GM19351 (cell line): ENCODE data around the gene ELF3.
"Not testable (repeated sequence)": the region's sequence is repeated elsewhere in the genome, so short reads cannot be mapped to it uniquely, and the experiment has no call there.

Experiments
- ATAC-seq: cut with Tn5 transposase; IDR thresholded peaks from one replicate; pipeline ENCODE4 v1.9.1; 2021; ENCODE audit warnings: mild to moderate bottlenecking, moderate library complexity; ENCODE audit not compliant: unreplicated experiment

ELF3 gene

DNA sequence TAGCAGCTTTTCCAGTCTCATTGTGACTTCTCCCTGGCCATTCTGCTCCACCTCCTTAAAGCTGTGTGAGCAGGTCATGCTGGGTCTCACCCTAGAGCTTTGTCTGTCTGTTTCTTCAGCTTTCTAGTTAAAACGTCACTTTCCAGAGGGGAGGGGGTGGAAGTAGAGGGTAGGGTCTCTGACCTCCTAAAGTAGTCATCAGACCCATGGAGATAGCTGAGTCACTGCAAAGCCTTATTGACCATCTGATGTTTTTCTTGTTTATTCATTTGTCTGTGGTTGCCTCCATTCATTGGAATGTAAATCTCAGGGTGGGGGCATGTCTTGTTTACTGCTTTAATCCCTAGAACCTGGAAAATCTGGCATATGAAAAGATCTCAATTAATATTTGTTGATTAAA, 52.7 kb downstream of the ELF3 start:
- no peak for ATAC-seq

DNA sequence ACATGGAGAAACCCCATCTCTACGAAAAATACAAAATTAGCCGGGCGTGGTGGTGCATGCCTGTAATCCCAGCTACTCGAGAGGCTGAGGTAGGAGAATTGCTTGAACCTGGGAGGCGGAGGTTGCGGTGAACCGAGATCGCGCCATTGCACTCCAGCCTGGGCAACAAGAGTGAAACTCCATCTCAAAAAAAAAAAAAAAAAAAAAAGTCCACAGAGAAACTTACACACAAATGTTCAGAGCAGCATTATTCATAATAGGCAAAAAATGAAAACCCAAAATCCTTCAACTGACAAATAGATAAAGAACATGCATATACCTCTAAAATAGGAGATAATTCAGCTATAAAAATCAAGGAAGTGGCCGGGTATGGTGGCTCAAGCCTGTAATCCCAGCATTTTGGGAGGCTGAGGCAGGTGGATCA, 54.5 kb downstream of the ELF3 start:
- not testable (repeated sequence) for ATAC-seq
